GM12874 (cell line): ENCODE data around the gene PIK3C2G.

Experiments used
- TF ChIP-seq, protein P1 (sequence below): IDR thresholded peaks from 2 replicates; pipeline ENCODE4 v1.5.1; 2011; ENCODE audit warnings: low read depth, mild to moderate bottlenecking, control low read depth, low read length, moderate library complexity; ENCODE audit not compliant: insufficient read depth

The PIK3C2G gene

DNA sequence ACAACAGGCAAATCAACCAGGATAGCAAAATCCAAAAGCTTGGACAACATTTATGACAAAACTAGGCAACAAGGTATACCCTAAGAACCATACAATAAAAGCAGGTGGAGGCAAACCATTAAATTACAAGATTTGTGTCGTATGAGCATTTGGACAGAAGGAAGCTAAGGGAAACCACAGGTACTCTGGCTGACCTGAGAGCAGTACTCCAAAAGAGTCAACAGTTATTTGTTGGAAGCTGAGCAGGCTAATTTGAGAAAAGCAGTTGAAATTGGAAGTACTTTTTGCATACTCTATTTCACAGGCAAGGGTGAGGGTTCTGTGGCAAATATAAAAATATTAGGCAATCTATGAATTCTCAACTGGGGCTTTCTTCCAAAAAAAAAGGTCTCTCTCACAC, 297.9 kb downstream of the PIK3C2G start:
- TF ChIP-seq, protein P1, sequence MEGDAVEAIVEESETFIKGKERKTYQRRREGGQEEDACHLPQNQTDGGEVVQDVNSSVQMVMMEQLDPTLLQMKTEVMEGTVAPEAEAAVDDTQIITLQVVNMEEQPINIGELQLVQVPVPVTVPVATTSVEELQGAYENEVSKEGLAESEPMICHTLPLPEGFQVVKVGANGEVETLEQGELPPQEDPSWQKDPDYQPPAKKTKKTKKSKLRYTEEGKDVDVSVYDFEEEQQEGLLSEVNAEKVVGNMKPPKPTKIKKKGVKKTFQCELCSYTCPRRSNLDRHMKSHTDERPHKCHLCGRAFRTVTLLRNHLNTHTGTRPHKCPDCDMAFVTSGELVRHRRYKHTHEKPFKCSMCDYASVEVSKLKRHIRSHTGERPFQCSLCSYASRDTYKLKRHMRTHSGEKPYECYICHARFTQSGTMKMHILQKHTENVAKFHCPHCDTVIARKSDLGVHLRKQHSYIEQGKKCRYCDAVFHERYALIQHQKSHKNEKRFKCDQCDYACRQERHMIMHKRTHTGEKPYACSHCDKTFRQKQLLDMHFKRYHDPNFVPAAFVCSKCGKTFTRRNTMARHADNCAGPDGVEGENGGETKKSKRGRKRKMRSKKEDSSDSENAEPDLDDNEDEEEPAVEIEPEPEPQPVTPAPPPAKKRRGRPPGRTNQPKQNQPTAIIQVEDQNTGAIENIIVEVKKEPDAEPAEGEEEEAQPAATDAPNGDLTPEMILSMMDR = no peak

DNA sequence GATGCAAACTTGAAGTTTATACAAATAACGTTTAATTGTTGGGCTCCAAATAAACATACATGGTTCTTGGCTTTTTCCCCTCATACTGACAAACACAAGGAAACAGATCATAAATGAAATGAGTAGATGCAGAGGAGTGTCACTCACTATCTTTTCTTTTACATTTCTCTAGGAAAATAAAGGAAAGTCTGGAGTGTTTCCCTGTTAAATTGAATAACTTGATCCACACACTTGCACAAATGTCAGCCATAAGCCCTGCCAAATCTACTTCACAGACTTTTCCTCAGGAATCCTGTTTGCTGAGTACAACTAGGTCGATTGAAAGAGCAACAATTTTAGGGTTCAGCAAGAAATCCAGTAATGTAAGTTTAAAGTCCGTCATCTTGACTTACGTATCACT, 301.2 kb downstream of the PIK3C2G start:
- TF ChIP-seq, protein P1 = no peak

DNA sequence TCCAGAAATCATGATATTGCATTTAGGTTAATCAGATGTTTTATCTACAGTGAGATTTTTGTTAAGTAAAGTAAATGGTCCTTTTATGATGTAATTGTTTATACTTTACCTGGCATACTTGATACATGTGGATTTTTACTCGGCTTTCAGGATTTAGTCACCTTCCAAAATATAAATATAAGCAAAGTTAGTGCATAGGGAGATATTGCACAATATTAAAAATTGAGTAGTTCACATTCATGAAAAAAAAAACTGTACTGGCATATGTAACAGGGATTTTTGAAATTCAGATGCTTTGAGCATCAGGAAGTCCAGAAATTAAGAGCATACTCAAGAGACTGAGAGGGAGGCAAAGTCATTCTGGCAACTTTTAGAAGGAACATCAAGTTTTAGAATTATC, 303.0 kb downstream of the PIK3C2G start:
- TF ChIP-seq, protein P1 = no peak

DNA sequence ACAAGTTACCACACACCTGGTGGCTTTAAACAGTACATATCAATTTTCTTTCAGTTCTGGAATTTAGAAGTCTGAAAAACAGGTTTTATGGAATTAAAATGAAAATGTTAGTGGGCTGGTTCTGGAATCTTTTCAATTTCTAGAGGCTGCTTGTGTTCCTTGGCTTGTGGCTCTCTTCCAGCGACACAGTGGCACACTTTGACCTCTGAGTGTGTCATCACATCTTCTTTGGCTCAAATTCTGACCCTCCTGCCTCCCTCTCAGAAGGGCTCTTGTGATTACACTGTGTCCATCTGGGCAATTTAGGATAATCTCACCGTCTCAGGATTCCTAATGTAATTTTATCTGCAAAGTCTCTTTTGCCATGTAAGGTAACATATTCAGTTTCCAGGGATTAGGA, 306.5 kb downstream of the PIK3C2G start:
- TF ChIP-seq, protein P1 = no peak

DNA sequence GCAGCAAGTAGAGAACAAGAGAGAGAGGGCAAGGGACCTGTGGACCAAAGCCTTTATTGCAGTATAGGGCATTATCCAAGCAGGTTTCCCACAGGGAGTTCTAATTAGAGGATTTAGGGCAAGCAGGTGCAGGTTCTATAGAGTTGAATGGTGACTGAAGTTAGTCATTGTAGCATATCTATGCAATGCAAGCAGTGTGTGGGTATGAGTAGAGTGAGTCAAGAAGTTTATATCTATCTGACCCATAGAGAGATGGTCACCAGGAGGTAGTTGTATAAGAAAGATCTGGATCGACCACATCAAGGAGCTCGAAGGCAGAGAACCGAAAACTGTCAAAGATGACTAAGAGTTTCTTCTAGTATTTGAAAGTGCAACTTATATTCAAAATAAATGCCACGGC, 309.2 kb downstream of the PIK3C2G start:
- TF ChIP-seq, protein P1 = no peak

DNA sequence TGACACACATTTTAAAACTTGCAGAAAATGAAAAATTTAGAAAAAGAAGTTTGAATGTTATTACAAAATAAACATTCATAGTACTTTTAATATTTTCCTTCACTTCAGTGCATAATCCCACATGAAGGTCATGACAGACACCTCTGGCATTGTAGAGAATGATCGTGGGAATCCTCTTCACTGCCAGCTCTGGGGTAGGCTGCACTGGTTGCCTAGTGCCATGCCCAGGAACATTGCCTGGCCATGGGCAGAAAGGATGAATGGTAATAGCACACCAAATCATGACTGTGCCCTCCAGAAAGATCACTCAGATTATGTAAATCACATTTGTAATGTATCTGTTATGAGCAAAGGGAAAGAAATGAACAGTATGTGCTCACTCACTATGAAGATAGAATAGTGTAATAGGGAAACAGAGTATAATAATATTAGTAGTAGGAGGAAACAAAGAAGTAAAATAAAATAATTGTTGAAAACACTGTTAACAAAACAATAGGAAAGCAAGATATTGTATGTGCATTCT, 314.8 kb downstream of the PIK3C2G start:
- TF ChIP-seq, protein P1 = no peak

DNA sequence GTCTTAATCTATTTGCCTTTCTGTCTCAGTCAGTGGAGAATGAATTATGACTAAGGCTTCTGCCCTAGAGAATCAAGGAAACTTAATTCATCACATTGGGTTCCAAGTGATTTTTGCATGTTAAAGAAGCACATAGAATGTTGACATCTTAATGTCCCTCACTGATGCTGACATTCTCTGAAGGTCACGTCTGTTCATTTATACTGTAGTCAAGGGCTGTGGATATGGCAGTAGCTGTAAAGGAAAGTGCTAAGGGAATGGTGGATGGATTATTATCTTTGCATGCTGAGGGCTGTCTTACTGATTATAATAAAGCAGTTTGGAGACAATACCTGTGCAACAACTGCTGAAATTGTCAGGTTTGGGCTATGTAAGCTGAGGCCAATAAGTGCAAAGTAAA, 315.3 kb downstream of the PIK3C2G start:
- TF ChIP-seq, protein P1 = no peak
